Right atrium auricular region (tissue), 2 donors: ENCODE data around the gene PAX2. TPM values are rescaled to one million over a fixed set of nuclear protein-coding genes. Genes with fewer than 3 reads are reported as not detected.

Experiments used
- DNase-seq: peaks from one replicate; pipeline ENCODE4 v3.0.0-alpha.2; 2019; ENCODE audit warnings: low spot score
- H3K27ac ChIP-seq, 2 donors: fragments of 200-600 bp; sonication (generic); 1 replicate in 1 of 2; 2 replicates in 1 of 2; pipeline ENCODE4 v1.5.1; 2016 to 2019
- H3K27me3 ChIP-seq, 2 donors: fragments of 200-600 bp; sonication (generic); one replicate each; pipeline versions ENCODE4 v1.5.1 to v1.6.0; 2017 to 2019
- H3K36me3 ChIP-seq: fragments of 200-600 bp; sonication (generic); one replicate; pipeline ENCODE4 v1.5.1; 2016
- H3K4me1 ChIP-seq, 2 donors: fragments of 200-600 bp; sonication (generic); one replicate each; pipeline versions ENCODE4 v1.5.1 to v1.6.0; 2017 to 2019
- H3K4me3 ChIP-seq, 2 donors: fragments of 200-600 bp; sonication (generic); 1 replicate in 1 of 2; 2 replicates in 1 of 2; pipeline ENCODE4 v1.5.1; 2017 to 2019; ENCODE audit warnings: mild to moderate bottlenecking in 1 of 2, moderate library complexity in 1 of 2
- H3K9me3 ChIP-seq, 2 donors: fragments of 200-600 bp; sonication (generic); one replicate each; pipeline ENCODE4 v1.5.1; 2019
- CTCF ChIP-seq, 2 donors: fragments of 200-600 bp; sonication (generic); IDR thresholded peaks; one replicate each; pipeline ENCODE4 v1.5.1; 2019; ENCODE audit warnings: antibody characterized with exemption in 2 of 2
- total RNA-seq, 2 donors: library from RNA; depleted of rRNA; stranded (reverse); fragments of >200 nt; gene quantifications; one replicate each; pipeline ENCODE4 v1.1.0, GENCODE V29; 2016

The PAX2 gene
- total RNA-seq, 2 donors from 2014 or later: not detected

GRCh38 chr10:100761191-100761590 is 15.8 kb downstream of the PAX2 start:
- no peak overlapping the region for H3K4me3 ChIP-seq
- H3K27ac ChIP-seq: no peak overlapping the region
- H3K9me3 ChIP-seq: no peaks in the 10 kb centered on the region
- no peak for DNase-seq
- H3K27me3 ChIP-seq: no peaks in the 10 kb centered on the region
- H3K36me3 ChIP-seq: no peaks in the 10 kb centered on the region
- no peak for TF ChIP-seq CTCF (IDR thresholded peaks at IDR 0.05)
- no peaks in the 10 kb centered on the region for H3K4me1 ChIP-seq

GRCh38 chr10:100763043-100763747 is 17.8 kb downstream of the PAX2 start:
- Histone ChIP-seq H3K27me3 (no peaks in the 10 kb centered on the region), H3K4me3 (no peak overlapping the region), H3K27ac (no peak overlapping the region), H3K9me3 (no peaks in the 10 kb centered on the region), H3K4me1 (no peaks in the 10 kb centered on the region), H3K36me3 (no peaks in the 10 kb centered on the region)
- no peak for TF ChIP-seq CTCF (IDR thresholded peaks at IDR 0.05)
- DNase-seq: no peak

DNA sequence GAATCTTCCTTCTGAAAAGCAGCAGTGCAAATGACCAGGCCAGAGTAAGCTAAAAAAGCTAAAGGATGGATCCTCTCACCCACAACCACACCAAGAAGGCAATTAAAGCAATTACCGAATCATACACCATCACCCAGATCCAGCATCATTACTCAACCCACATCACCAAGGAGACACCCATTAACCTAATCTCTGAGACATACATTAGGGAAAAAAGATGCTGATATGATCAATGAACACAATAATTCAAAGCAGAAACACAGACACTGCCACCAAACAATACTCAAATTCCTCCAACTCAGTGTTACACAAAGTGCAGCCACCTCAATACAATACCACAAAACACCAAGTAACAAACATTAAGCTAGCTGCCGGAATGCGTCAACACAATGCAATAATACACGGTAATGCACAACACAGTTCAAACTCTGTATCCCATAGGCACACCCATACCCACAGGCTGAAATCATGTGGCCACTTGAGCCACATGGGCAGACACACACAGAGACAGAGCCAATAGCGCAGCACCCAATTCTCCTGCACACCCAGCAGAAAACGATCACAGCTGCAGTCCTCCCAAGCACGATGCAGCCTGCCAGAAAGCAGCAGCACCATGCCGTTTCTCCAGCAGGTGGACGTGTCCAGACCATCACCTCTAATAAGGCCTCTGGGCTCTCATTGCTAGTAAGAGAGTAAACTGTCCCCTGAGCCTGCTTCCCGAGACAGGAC is 21.5 kb downstream of the PAX2 start:
- H3K4me1 ChIP-seq: no peaks in the 10 kb centered on the region
- no peak overlapping the region for H3K27ac ChIP-seq
- no peak overlapping the region for H3K4me3 ChIP-seq
- no peaks in the 10 kb centered on the region for H3K27me3 ChIP-seq
- H3K36me3 ChIP-seq: no peaks in the 10 kb centered on the region
- H3K9me3 ChIP-seq: no peaks in the 10 kb centered on the region
- DNase-seq: no peak
- no peak for TF ChIP-seq CTCF (IDR thresholded peaks at IDR 0.05)

GRCh38 chr10:100767422-100767775 is 22.0 kb downstream of the PAX2 start:
- Histone ChIP-seq H3K36me3 (no peaks in the 10 kb centered on the region), H3K27me3 (no peaks in the 10 kb centered on the region), H3K9me3 (no peaks in the 10 kb centered on the region), H3K4me1 (no peaks in the 10 kb centered on the region), H3K4me3 (no peak overlapping the region), H3K27ac (no peak overlapping the region)
- DNase-seq: no peak
- TF ChIP-seq CTCF (IDR thresholded peaks at IDR 0.05): no peak

DNA sequence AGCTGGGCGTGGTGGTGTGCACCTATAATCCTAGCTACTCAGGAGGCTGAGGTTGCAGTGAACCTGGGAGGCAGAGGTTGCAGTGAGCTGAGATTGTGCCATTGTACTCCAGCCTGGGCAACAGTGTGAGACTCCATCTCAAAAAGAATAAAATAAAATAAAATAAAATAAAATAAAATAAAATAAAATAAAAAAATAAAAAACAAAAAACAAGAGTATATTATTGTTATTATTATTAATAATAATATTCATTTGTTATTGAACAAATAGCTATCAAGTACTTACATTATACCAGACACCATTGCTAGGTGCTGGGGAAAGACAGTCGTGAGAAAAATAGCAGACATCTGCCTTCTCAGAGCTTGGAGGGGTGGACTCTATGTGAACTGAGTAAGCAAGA is 24.1 kb downstream of the PAX2 start:
- no peak for TF ChIP-seq CTCF (IDR thresholded peaks at IDR 0.05)
- H3K27me3 ChIP-seq: no peaks in the 10 kb centered on the region

More for the DNA sequence above, 24.1 kb downstream of the PAX2 start:
- DNase-seq: no peak
- H3K36me3 ChIP-seq: no peaks in the 10 kb centered on the region
- H3K4me3 ChIP-seq: no peak overlapping the region
- no peaks in the 10 kb centered on the region for H3K9me3 ChIP-seq
- no peak overlapping the region for H3K27ac ChIP-seq
- no peaks in the 10 kb centered on the region for H3K4me1 ChIP-seq
